ENCODE measurements around the gene TRIM66.

GRCh38 chr11:8698379-8698851 is 15.9 kb upstream of the TRIM66 start:
- TF ChIP-seq POLR2A (IDR thresholded peaks at IDR 0.05; ENCODE audit: low read length) (no peak), GATA1 (IDR thresholded peaks at IDR 0.05; ENCODE audit: low read depth, low read length) (no peak)
